Neural cell (in vitro differentiated cells): ENCODE measurements around the gene GPR3.

Source experiments
- CTCF ChIP-seq: fragments of 450-650 bp; IDR thresholded peaks from 2 replicates; pipeline ENCODE4 v1.5.1; 2014; ENCODE audit warnings: antibody characterized with exemption, mild to moderate bottlenecking, moderate library complexity; ENCODE audit not compliant: poor library complexity, severe bottlenecking
- EP300 ChIP-seq: fragments of 450-650 bp; conservative IDR thresholded peaks from 2 replicates; pipeline ENCODE4 v1.6.1; 2014; ENCODE audit warnings: antibody characterized with exemption, mild to moderate bottlenecking, moderate library complexity; ENCODE audit not compliant: poor library complexity, severe bottlenecking
- EZH2 ChIP-seq: fragments of 200-600, 300-800 bp; shearing (Covaris generic), sonication (generic); IDR thresholded peaks from 2 replicates; pipeline ENCODE4 v1.6.1; 2014; ENCODE audit warnings: antibody characterized with exemption, low read length, borderline replicate concordance, mild to moderate bottlenecking; ENCODE audit not compliant: insufficient read depth, poor library complexity, severe bottlenecking
- MXI1 ChIP-seq: fragments of 450-650 bp; conservative IDR thresholded peaks from 2 replicates; pipeline ENCODE4 v1.6.1; 2014; ENCODE audit warnings: antibody characterized with exemption, mild to moderate bottlenecking; ENCODE audit not compliant: poor library complexity, severe bottlenecking
- POLR2AphosphoS5 ChIP-seq: IDR thresholded peaks from 2 replicates; pipeline ENCODE4 v1.6.1; 2012
- RAD21 ChIP-seq: fragments of 450-650 bp; conservative IDR thresholded peaks from 2 replicates; pipeline ENCODE4 v1.6.1; 2014; ENCODE audit warnings: antibody characterized with exemption, mild to moderate bottlenecking, moderate library complexity
- TAF1 ChIP-seq: IDR thresholded peaks from 2 replicates; pipeline ENCODE4 v1.6.1; 2012; ENCODE audit warnings: low read depth

- TF ChIP-seq EP300 = no peak
- no peak for TF ChIP-seq EZH2
- TF ChIP-seq CTCF = no peak
- no peak for TF ChIP-seq POLR2AphosphoS5
- TF ChIP-seq MXI1 = no peak
- TF ChIP-seq RAD21 = no peak
- TF ChIP-seq TAF1 = no peak
Measured at GRCh38 chr1:27355683-27356082, 36.7 kb upstream of the GPR3 start.
